SK-N-SH (cell line): ENCODE data around the gene DNMBP. TPM values are rescaled to one million over a fixed set of nuclear protein-coding genes. Genes with fewer than 3 reads are reported as not detected.

Experiments
- CTCF ChIA-PET: fragments of 300-600, 350-600 bp; formaldehyde crosslinking; extraction: SDS; loops from one replicate; lab custom pipeline; 2021; lab: Yijun Ruan, JAX
- POLR2A ChIA-PET: fragments of 350-600 bp; sonication (Branson Sonifier 250); formaldehyde crosslinking; extraction: SDS; loops from one replicate; lab custom pipeline; 2020; ENCODE audit warnings: antibody characterized with exemption, inconsistent platforms; lab: Yijun Ruan, JAX
- DNase-seq: peaks from one replicate; pipeline ENCODE4 v3.0.0; 2012
- H2AFZ ChIP-seq: fragments of 200-600 bp; sonication (generic); 2 replicates; pipeline ENCODE4 v1.8.1; 2016; ENCODE audit warnings: antibody characterized with exemption, mild to moderate bottlenecking, low read depth
- H3F3A ChIP-seq: fragments of 200-600 bp; sonication (generic); replicated peaks from 2 replicates; pipeline ENCODE3; 2016; ENCODE audit warnings: antibody characterized with exemption, mild to moderate bottlenecking; ENCODE audit not compliant: insufficient read depth
- H3K27ac ChIP-seq, 2 experiments: fragments of 200-500 bp in 1 of 2; fragments of 200-600 bp in 1 of 2; sonication (Bioruptor generic) in 1 of 2; sonication (generic), shearing (Covaris generic) in 1 of 2; 2 replicates each; pipeline versions ENCODE4 v1.5.1 to v1.6.1; 2014 to 2016; ENCODE audit warnings: low read depth in 2 of 2, inconsistent platforms in 1 of 2, low read length in 1 of 2, mild to moderate bottlenecking in 1 of 2, mixed read lengths in 1 of 2
- H3K27me3 ChIP-seq: fragments of 200-600 bp; sonication (generic), shearing (Covaris generic); 2 replicates; pipeline ENCODE4 v1.6.1; 2016; ENCODE audit warnings: mixed run types; ENCODE audit not compliant: insufficient read depth
- H3K36me3 ChIP-seq, 2 experiments: fragments of 200-500 bp in 1 of 2; fragments of 200-600 bp in 1 of 2; sonication (Bioruptor generic) in 1 of 2; sonication (generic) in 1 of 2; replicated peaks in 1 of 2; 2 replicates each; pipeline versions ENCODE3 to v1.5.1; 2014 to 2016; ENCODE audit warnings: low read length in 1 of 2, mild to moderate bottlenecking in 1 of 2; ENCODE audit not compliant: insufficient read depth in 2 of 2, control insufficient read depth in 1 of 2
- H3K4me1 ChIP-seq, 2 experiments: fragments of 200-500 bp in 1 of 2; fragments of 200-600 bp in 1 of 2; sonication (Bioruptor generic) in 1 of 2; sonication (generic), shearing (Covaris generic) in 1 of 2; 2 replicates each; pipeline versions ENCODE4 v1.5.1 to v1.6.1; 2014 to 2016; ENCODE audit warnings: low read depth in 1 of 2, low read length in 1 of 2, mixed run types in 1 of 2; ENCODE audit not compliant: insufficient read depth in 2 of 2, control insufficient read depth in 1 of 2
- H3K4me2 ChIP-seq: fragments of 200-600 bp; sonication (generic), shearing (Covaris generic); 2 replicates; pipeline ENCODE4 v1.6.1; 2017; ENCODE audit warnings: mixed run types
- H3K4me3 ChIP-seq, 2 experiments: fragments of 200-500 bp in 1 of 2; fragments of 200-600 bp in 1 of 2; sonication (Bioruptor generic) in 1 of 2; sonication (generic), shearing (Covaris generic) in 1 of 2; 2 replicates each; pipeline versions ENCODE4 v1.5.1 to v1.8.1; 2014 to 2016; ENCODE audit warnings: low read depth in 2 of 2, inconsistent platforms in 1 of 2, low read length in 1 of 2, mild to moderate bottlenecking in 1 of 2, mixed read lengths in 1 of 2, moderate library complexity in 1 of 2
- H3K79me2 ChIP-seq: fragments of 200-600 bp; sonication (generic); 2 replicates; pipeline ENCODE4 v1.8.1; 2017; ENCODE audit warnings: mild to moderate bottlenecking; ENCODE audit not compliant: insufficient read depth
- H3K9ac ChIP-seq: fragments of 200-600 bp; sonication (generic); 2 replicates; pipeline ENCODE4 v1.6.1; 2017; ENCODE audit warnings: mixed run types
- H3K9me2 ChIP-seq: fragments of 200-600 bp; sonication (generic); 2 replicates; pipeline ENCODE4 v1.6.1; 2017; ENCODE audit warnings: mixed run types
- H3K9me3 ChIP-seq: fragments of 200-600 bp; sonication (generic); 2 replicates; pipeline ENCODE4 v1.6.1; 2017; ENCODE audit warnings: mixed run types, mild to moderate bottlenecking, moderate library complexity
- H4K20me1 ChIP-seq: fragments of 200-600 bp; sonication (generic); 2 replicates; pipeline ENCODE4 v1.6.1; 2017; ENCODE audit warnings: mild to moderate bottlenecking, mixed run types; ENCODE audit not compliant: insufficient read depth
- CHD2 ChIP-seq: fragments of 150-350 bp; IDR thresholded peaks from 2 replicates; pipeline ENCODE4 v1.6.1; 2018; ENCODE audit warnings: low read length; ENCODE audit not compliant: partially characterized antibody
- EP300 ChIP-seq, 2 experiments: IDR thresholded peaks; 2 replicates each; pipeline versions ENCODE4 v1.4.0 to v1.6.1; 2012; ENCODE audit warnings: borderline replicate concordance in 1 of 2, low read depth in 1 of 2, low read length in 1 of 2
- FOSL2 ChIP-seq: IDR thresholded peaks from 2 replicates; pipeline ENCODE4 v1.4.0; 2012; ENCODE audit warnings: low read depth, mild to moderate bottlenecking, moderate library complexity, borderline replicate concordance
- FOXM1 ChIP-seq: IDR thresholded peaks from 2 replicates; pipeline ENCODE4 v1.4.0; 2012; ENCODE audit warnings: low read depth, mild to moderate bottlenecking
- GABPA ChIP-seq: IDR thresholded peaks from 2 replicates; pipeline ENCODE4 v1.4.0; 2012; ENCODE audit warnings: low read depth, mild to moderate bottlenecking
- GATA2 ChIP-seq: sonication (generic); formaldehyde crosslinking; IDR thresholded peaks from 2 replicates; pipeline ENCODE4 v1.5.0; 2020; ENCODE audit warnings: mild to moderate bottlenecking, missing genetic modification reagents
- JUND ChIP-seq: IDR thresholded peaks from 2 replicates; pipeline ENCODE4 v1.4.0; 2012
- MEF2A ChIP-seq: IDR thresholded peaks from 2 replicates; pipeline ENCODE4 v1.4.0; 2012; ENCODE audit warnings: low read depth, borderline replicate concordance
- MXI1 ChIP-seq: IDR thresholded peaks from 2 replicates; pipeline ENCODE4 v1.6.1; 2012; ENCODE audit warnings: mild to moderate bottlenecking, low read depth, low read length, improper control_type of control experiment
- NFIC ChIP-seq: IDR thresholded peaks from 2 replicates; pipeline ENCODE4 v1.4.0; 2012; ENCODE audit warnings: borderline replicate concordance
- NRF1 ChIP-seq: IDR thresholded peaks from 2 replicates; pipeline ENCODE4 v1.6.1; 2012; ENCODE audit warnings: low read depth, mild to moderate bottlenecking, low read length
- POLR2AphosphoS5 ChIP-seq: IDR thresholded peaks from 2 replicates; pipeline ENCODE4 v1.6.1; 2012; ENCODE audit warnings: low read depth, low read length
- RAD21 ChIP-seq: IDR thresholded peaks from 2 replicates; pipeline ENCODE4 v1.6.1; 2012; ENCODE audit warnings: mild to moderate bottlenecking, low read length
- RCOR1 ChIP-seq: fragments of 150-350 bp; IDR thresholded peaks from 2 replicates; pipeline ENCODE4 v1.6.1; 2017; ENCODE audit warnings: antibody characterized with exemption, low read length
- RFX5 ChIP-seq: IDR thresholded peaks from 2 replicates; pipeline ENCODE4 v1.6.1; 2012; ENCODE audit warnings: mild to moderate bottlenecking, improper control_type of control experiment, low read length
- SMC3 ChIP-seq: IDR thresholded peaks from 2 replicates; pipeline ENCODE4 v1.6.1; 2012; ENCODE audit warnings: low read depth, low read length, improper control_type of control experiment
- TAF1 ChIP-seq: IDR thresholded peaks from 2 replicates; pipeline ENCODE4 v1.6.1; 2012; ENCODE audit warnings: low read depth, mild to moderate bottlenecking, low read length, moderate library complexity, borderline replicate concordance
- TCF12 ChIP-seq: IDR thresholded peaks from 2 replicates; pipeline ENCODE4 v1.4.0; 2012
- YY1 ChIP-seq: IDR thresholded peaks from 2 replicates; pipeline ENCODE4 v1.4.0; 2012; ENCODE audit warnings: low read depth, mild to moderate bottlenecking
- WGBS: methylation state at CpG from one replicate; pipeline ENCODE4 v1.1.6; 2017; ENCODE audit warnings: low lambda C conversion rate; 5-methylcytosine and 5-hydroxymethylcytosine counted together
- polyA plus RNA-seq, 3 experiments: library from polyadenylated mRNA; depleted of rRNA; stranded (reverse); fragments of >200 nt; gene quantifications; 2 replicates each; pipeline ENCODE4 v1.2.3, GENCODE V29; 2012
- TF ChIP-seq, protein P1 (sequence below): IDR thresholded peaks from 2 replicates; pipeline ENCODE4 v1.4.0; 2012; ENCODE audit warnings: low read depth, borderline replicate concordance
- TF ChIP-seq, protein P2 (sequence below): fragments of 200-600 bp; sonication (generic); IDR thresholded peaks from 2 replicates; pipeline ENCODE4 v1.6.1; 2017; ENCODE audit warnings: antibody characterized with exemption, mild to moderate bottlenecking, moderate library complexity
- TF ChIP-seq, protein P3 (sequence below): IDR thresholded peaks from 2 replicates; pipeline ENCODE4 v1.6.1; 2012; ENCODE audit warnings: mild to moderate bottlenecking, low read depth, low read length, moderate library complexity
- TF ChIP-seq, protein P4 (sequence below): IDR thresholded peaks from 2 replicates; pipeline ENCODE4; 2012
- TF ChIP-seq, protein P5 (sequence below): IDR thresholded peaks from 2 replicates; pipeline ENCODE4 v1.4.0; 2012; ENCODE audit warnings: low read depth
- TF ChIP-seq, protein P6 (sequence below): fragments of 150-350 bp; IDR thresholded peaks from 2 replicates; pipeline ENCODE4 v1.6.1; 2017; ENCODE audit warnings: antibody characterized with exemption, low read length, low read depth, borderline replicate concordance

The DNMBP gene
- polyA plus RNA-seq, 1 of the 3 experiments (the other 2 are of a cell fraction): 40.2 TPM

DNA sequence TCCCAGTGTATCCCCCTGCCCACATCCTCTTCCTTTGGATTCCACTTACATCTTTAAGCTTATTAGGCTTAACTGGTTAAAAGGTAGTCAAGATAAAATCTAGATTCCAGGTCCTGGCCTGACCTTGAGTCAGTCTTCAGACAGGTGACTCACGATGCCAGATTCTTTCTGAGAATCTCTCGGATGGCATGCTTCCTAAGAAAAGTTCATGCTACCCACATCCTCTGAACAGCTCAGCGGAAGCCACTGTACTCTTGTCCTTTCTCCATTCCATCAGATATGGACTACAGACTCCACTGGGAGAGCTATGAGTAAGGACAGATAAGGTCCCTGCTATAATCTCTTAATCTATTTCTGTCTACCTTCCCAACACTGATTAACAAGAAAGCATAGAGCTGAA lies 43.4 kb downstream of the DNMBP start:
- H3K9me2 ChIP-seq: no peaks in the 10 kb centered on the region
- no peaks in the 10 kb centered on the region for H4K20me1 ChIP-seq
- no peaks in the 10 kb centered on the region for H3K27me3 ChIP-seq
- H3K4me1 ChIP-seq: peaks cover 2 to 31% of the 10 kb centered on the region in 2 experiments; a peak in 3 of 4 replicates
- peak overlapping the region; percentile 68; the same call in 1 of the 2 replicates for H3K9ac ChIP-seq
- 12% methylated on average over 3 of the region's 3 CpGs for WGBS
- H3K4me2 ChIP-seq: peak overlapping the region; percentile 58; the same call in 1 of the 2 replicates
- H3F3A ChIP-seq: peaks cover 63% of the 10 kb centered on the region
- no peak overlapping the region for H2AFZ ChIP-seq
- H3K79me2 ChIP-seq: peaks cover 74% of the 10 kb centered on the region
- peak; percentile 19 for DNase-seq
- peak overlapping the region; percentile 60 to 98; a peak in 3 of 4 replicates for H3K27ac ChIP-seq
- peaks cover 11 to 66% of the 10 kb centered on the region in 2 experiments for H3K36me3 ChIP-seq
- ChIA-PET POLR2A (no interaction called here), CTCF (interaction anchor here (0.6 to 4.7 kb wide), 6 partner anchors 11 to 120 kb away, joined by 3 to 28 read pairs (median 4); partner anchors contain the start of gene DNMBP)
- H3K9me3 ChIP-seq: no peaks in the 10 kb centered on the region
- no peak overlapping the region; a peak in 1 of 4 replicates for H3K4me3 ChIP-seq
- TF ChIP-seq TCF12 (peak; percentile 99), RCOR1 (no peak), SMC3 (no peak), FOXM1 (peak; percentile 97), YY1 (no peak; the same call in 1 of the 2 replicates), JUND (peak; percentile 99), RFX5 (no peak), EP300 (IDR thresholded peaks at IDR 0.05; ENCODE audit: borderline replicate concordance in 1 of 2, low read depth in 1 of 2, low read length in 1 of 2) (peak; percentile 80 to 100), NRF1 (no peak), TAF1 (0 out of 2 replicates have a peak, but pooled peaks have one; percentile 21), MXI1 (no peak), GATA2 (CRISPR knock-in tag) (no peak), POLR2AphosphoS5 (peak; percentile 93), GABPA (0 out of 2 replicates have a peak, but pooled peaks have one; percentile 32), RAD21 (no peak), FOSL2 (peak; percentile 97), MEF2A (peak; percentile 90), NFIC (peak; percentile 95), CHD2 (no peak)
- TF ChIP-seq, protein P1, sequence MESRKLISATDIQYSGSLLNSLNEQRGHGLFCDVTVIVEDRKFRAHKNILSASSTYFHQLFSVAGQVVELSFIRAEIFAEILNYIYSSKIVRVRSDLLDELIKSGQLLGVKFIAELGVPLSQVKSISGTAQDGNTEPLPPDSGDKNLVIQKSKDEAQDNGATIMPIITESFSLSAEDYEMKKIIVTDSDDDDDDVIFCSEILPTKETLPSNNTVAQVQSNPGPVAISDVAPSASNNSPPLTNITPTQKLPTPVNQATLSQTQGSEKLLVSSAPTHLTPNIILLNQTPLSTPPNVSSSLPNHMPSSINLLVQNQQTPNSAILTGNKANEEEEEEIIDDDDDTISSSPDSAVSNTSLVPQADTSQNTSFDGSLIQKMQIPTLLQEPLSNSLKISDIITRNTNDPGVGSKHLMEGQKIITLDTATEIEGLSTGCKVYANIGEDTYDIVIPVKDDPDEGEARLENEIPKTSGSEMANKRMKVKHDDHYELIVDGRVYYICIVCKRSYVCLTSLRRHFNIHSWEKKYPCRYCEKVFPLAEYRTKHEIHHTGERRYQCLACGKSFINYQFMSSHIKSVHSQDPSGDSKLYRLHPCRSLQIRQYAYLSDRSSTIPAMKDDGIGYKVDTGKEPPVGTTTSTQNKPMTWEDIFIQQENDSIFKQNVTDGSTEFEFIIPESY: peak; percentile 88
- TF ChIP-seq, protein P2, sequence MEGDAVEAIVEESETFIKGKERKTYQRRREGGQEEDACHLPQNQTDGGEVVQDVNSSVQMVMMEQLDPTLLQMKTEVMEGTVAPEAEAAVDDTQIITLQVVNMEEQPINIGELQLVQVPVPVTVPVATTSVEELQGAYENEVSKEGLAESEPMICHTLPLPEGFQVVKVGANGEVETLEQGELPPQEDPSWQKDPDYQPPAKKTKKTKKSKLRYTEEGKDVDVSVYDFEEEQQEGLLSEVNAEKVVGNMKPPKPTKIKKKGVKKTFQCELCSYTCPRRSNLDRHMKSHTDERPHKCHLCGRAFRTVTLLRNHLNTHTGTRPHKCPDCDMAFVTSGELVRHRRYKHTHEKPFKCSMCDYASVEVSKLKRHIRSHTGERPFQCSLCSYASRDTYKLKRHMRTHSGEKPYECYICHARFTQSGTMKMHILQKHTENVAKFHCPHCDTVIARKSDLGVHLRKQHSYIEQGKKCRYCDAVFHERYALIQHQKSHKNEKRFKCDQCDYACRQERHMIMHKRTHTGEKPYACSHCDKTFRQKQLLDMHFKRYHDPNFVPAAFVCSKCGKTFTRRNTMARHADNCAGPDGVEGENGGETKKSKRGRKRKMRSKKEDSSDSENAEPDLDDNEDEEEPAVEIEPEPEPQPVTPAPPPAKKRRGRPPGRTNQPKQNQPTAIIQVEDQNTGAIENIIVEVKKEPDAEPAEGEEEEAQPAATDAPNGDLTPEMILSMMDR: no peak
- TF ChIP-seq, protein P3, sequence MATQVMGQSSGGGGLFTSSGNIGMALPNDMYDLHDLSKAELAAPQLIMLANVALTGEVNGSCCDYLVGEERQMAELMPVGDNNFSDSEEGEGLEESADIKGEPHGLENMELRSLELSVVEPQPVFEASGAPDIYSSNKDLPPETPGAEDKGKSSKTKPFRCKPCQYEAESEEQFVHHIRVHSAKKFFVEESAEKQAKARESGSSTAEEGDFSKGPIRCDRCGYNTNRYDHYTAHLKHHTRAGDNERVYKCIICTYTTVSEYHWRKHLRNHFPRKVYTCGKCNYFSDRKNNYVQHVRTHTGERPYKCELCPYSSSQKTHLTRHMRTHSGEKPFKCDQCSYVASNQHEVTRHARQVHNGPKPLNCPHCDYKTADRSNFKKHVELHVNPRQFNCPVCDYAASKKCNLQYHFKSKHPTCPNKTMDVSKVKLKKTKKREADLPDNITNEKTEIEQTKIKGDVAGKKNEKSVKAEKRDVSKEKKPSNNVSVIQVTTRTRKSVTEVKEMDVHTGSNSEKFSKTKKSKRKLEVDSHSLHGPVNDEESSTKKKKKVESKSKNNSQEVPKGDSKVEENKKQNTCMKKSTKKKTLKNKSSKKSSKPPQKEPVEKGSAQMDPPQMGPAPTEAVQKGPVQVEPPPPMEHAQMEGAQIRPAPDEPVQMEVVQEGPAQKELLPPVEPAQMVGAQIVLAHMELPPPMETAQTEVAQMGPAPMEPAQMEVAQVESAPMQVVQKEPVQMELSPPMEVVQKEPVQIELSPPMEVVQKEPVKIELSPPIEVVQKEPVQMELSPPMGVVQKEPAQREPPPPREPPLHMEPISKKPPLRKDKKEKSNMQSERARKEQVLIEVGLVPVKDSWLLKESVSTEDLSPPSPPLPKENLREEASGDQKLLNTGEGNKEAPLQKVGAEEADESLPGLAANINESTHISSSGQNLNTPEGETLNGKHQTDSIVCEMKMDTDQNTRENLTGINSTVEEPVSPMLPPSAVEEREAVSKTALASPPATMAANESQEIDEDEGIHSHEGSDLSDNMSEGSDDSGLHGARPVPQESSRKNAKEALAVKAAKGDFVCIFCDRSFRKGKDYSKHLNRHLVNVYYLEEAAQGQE: peak; percentile 70; the same call in 1 of the 2 replicates
- TF ChIP-seq, protein P4, sequence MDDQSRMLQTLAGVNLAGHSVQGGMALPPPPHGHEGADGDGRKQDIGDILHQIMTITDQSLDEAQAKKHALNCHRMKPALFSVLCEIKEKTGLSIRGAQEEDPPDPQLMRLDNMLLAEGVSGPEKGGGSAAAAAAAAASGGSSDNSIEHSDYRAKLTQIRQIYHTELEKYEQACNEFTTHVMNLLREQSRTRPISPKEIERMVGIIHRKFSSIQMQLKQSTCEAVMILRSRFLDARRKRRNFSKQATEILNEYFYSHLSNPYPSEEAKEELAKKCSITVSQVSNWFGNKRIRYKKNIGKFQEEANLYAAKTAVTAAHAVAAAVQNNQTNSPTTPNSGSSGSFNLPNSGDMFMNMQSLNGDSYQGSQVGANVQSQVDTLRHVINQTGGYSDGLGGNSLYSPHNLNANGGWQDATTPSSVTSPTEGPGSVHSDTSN: peak; percentile 91
- TF ChIP-seq, protein P5, sequence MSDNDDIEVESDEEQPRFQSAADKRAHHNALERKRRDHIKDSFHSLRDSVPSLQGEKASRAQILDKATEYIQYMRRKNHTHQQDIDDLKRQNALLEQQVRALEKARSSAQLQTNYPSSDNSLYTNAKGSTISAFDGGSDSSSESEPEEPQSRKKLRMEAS: peak; percentile 87
- TF ChIP-seq, protein P6, sequence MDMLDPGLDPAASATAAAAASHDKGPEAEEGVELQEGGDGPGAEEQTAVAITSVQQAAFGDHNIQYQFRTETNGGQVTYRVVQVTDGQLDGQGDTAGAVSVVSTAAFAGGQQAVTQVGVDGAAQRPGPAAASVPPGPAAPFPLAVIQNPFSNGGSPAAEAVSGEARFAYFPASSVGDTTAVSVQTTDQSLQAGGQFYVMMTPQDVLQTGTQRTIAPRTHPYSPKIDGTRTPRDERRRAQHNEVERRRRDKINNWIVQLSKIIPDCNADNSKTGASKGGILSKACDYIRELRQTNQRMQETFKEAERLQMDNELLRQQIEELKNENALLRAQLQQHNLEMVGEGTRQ: no peak
